T47D (cell line): ENCODE data around the gene CYSLTR2.

ENCODE experiments used
- DNase-seq, 2 experiments: peaks; one replicate each; pipeline versions ENCODE4 v3.0.0 to v3.0.0-alpha.2; 2011 to 2012; ENCODE audit warnings: low read depth in 1 of 2, low spot score in 1 of 2
- JUND ChIP-seq: IDR thresholded peaks from 2 replicates; pipeline ENCODE4 v1.6.1; 2012; ENCODE audit warnings: low read depth
- in situ Hi-C: cut with HindIII; loops from 2 replicates; pipeline ENCODE4 v1.10.0; 2016; ENCODE audit warnings: low sequenced_read_pairs, low pct_unique_long_range_greater_than_20kb

The CYSLTR2 gene

GRCh38 chr13:48653472-48653939 lies at the start of gene CYSLTR2:
CYSLTR2 (plus strand) TSS chr13:48653929; CDS start chr13:48706818, 52,889 bp downstream.
- no peak for DNase-seq
- no peak for TF ChIP-seq JUND
- in situ Hi-C loops = no loop called here

- in situ Hi-C loops = no loop called here
- DNase-seq = no peak
- no peak for TF ChIP-seq JUND
These were observed 38.7 kb upstream of the CYSLTR2 start for GRCh38 chr13:48615049-48615448.

DNA sequence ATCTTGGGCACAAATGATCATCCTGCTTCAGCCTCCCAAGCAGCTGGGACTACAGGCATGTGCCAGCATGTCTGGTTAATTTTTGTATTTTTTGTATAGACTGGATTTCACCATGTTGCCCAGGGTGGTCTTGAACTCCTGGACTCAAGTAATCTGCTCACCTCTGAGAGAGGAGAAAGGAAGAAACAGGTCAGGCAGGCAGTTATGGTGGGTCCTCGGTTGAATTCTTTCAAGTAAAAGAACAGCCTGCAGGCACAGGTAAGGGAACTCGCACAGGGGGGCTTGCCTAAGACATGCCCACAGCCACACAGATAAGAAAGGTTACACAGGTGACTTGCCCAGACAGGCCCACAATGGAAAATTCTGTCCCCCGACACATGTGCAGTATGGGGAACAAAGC lies 34.8 kb upstream of the CYSLTR2 start:
- DNase-seq = no peak
- TF ChIP-seq JUND = no peak
- in situ Hi-C loops = no loop called here

- no peak for DNase-seq
- no peak for TF ChIP-seq JUND
- in situ Hi-C loops = no loop called here
These were observed 32.7 kb upstream of the CYSLTR2 start for GRCh38 chr13:48621056-48621455.

GRCh38 chr13:48624016-48624415 lies 29.7 kb upstream of the CYSLTR2 start:
- no peak for TF ChIP-seq JUND
- in situ Hi-C loops = no loop called here
- DNase-seq = no peak

- in situ Hi-C loops = no loop called here
- TF ChIP-seq JUND = no peak
- no peak for DNase-seq
These were observed 28.9 kb upstream of the CYSLTR2 start for GRCh38 chr13:48624858-48625257.

DNA sequence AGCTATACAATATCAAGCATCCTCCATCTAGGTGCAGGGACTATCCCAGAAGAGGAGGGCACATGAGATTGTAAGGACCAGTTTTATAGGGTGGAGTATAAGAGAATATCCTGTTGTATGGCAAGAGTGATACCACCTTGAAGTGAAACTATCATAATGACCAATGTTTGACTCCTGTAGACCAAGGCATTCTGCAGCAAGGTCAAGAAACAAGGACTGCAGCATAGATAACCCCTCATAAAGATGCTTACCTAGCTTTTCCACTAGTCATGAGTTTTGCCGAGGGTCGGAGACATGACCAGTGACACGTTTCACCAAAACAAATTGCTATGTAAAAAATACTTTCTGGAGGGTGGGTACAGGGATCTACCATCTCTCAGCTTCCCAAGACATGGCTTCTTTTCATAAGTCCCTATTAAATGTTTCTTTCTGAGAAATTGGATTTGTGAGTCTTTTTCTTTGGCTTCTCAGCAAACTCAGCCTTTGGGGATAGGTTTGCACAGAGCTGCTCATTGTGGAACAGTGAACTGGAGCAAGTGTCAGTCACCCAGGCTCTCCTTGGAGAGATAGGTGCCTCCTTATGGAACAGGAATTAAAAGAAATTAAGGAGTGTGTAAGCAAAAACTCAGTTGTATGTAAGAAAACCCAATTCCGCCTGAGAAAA lies 28.2 kb upstream of the CYSLTR2 start:
- in situ Hi-C loops = no loop called here
- DNase-seq = no peak
- no peak for TF ChIP-seq JUND

DNA sequence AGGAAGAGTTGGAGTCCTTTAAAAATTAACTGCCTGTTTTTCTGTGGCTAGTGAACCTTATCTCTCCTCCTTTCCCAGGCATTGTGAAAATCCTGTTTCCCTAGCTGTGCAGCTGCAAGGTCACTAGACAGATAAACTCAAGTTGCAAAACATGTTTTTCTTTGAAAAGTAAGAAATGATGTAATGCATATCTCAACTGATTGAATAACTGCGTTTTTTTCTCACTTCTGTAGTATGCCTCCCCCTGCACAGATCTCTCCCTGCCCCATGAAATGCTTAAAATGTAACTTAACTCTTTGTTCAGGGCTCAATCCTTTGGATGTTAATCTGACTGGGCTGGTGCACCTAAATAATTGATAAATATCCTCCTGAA lies 27.7 kb upstream of the CYSLTR2 start:
- no peak for TF ChIP-seq JUND
- in situ Hi-C loops = no loop called here
- DNase-seq = no peak

GRCh38 chr13:48626726-48627451 lies 26.8 kb upstream of the CYSLTR2 start:
- in situ Hi-C loops = no loop called here
- no peak for TF ChIP-seq JUND
- DNase-seq = no peak

DNA sequence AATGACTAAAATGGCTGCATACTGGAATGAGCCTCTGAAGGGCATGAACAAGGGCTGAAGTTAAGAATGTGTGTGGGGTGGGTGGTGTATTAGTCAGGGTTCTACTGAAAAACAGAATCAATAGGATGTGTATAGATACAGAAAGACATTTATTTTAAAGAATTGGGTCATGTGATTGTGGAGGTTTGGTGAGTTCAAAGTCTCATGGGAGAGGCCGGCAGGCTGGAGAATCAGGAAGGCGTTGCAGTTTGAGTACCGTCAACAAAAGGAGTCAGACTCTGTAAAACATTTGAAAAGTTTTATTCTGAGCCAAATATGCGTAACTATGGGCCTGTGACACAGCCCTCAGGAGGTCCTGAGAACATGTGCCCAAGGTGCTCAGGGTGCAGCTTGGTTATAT lies 24.5 kb upstream of the CYSLTR2 start:
- no peak for DNase-seq
- TF ChIP-seq JUND = no peak
- in situ Hi-C loops = no loop called here

DNA sequence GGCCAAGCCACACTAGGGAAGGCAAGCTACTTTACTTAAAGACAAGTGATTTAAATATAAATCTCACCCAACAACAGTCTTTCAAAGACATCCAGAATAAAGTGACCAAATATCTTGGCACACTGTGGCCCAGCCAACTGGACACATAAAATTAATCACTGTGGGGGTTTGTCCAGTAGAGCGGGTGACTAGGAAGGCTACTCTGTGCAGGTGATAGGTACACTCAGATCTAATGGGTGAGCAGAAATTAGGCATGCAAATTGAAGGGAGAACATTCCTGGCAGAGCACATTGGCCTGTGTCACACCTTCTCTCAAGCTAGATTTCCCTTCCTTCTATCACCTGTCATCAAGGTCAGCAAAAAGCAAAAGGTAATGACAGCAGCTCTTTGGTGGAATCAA lies 23.4 kb upstream of the CYSLTR2 start:
- in situ Hi-C loops = no loop called here
- DNase-seq = no peak
- TF ChIP-seq JUND = no peak

DNA sequence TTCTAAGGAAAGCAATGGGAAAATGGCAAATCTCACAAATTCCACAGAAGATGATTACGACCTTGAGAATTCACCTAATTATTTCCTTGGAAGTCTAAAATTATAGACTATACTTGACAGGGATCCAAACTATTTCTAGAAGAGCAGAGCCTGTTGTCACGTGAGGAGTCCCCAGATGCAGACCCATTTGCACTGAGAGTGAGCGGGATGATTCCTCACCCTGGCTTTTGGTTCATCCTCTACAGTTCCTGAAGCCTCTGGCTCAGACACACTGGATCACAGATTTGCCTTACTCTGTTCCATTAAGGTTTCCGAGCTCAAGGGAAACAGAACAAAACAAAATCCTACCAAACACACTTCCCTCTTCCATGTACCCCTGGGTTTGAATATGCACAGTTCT lies 23.0 kb upstream of the CYSLTR2 start:
- in situ Hi-C loops = no loop called here
- no peak for DNase-seq
- TF ChIP-seq JUND = no peak

DNA sequence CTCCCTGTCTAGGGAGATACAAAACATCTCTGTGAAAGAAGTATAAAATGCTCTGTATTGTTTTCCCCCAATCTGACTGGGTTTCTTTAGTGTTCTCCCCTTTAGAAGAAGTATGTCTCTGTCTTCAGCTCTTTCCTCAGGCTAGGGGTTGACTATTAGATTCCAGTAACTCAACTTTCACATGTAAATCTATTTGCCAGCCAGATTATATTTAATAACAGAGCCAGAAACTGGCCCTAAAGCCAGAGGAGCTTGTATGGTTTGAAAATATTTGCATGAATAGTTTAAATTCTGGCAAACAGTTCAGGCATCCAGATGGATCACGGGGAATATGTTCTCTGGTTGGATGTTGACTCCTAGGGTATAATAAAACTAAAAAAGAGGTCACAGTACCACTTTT lies 22.3 kb upstream of the CYSLTR2 start:
- in situ Hi-C loops = no loop called here
- DNase-seq = no peak
- no peak for TF ChIP-seq JUND
